ENCODE data around the gene PSMD14.

The PSMD14 gene

DNA sequence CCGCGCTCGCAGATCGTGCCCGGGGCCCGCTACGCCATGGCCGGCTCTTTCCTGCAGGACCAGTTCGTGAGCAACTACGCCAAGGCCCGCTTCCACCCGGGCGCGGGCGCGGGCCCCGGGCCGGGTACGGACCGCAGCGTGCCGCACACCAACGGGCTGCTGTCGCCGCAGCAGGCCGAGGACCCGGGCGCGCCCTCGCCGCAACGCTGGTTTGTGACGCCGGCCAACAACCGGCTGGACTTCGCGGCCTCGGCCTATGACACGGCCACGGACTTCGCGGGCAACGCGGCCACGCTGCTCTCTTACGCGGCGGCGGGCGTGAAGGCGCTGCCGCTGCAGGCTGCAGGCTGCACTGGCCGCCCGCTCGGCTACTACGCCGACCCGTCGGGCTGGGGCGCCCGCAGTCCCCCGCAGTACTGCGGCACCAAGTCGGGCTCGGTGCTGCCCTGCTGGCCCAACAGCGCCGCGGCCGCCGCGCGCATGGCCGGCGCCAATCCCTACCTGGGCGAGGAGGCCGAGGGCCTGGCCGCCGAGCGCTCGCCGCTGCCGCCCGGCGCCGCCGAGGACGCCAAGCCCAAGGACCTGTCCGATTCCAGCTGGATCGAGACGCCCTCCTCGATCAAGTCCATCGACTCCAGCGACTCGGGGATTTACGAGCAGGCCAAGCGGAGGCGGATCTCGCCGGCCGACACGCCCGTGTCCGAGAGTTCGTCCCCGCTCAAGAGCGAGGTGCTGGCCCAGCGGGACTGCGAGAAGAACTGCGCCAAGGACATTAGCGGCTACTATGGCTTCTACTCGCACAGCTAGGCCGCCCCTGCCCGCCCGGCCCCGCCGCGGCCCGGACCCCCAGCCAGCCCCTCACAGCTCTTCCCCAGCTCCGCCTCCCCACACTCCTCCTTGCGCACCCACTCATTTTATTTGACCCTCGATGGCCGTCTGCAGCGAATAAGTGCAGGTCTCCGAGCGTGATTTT lies 115.5 kb downstream of the PSMD14 start:
- Histone ChIP-seq H3K79me2 (ENCODE audit: insufficient read depth, low read depth) (no peaks in the 10 kb centered on the region), H2AFZ (ENCODE audit: low read depth) (no peak overlapping the region), H4K20me1 (ENCODE audit: insufficient read depth) (no peaks in the 10 kb centered on the region), H3K4me3 (IDR thresholded peaks at IDR 0.05; ENCODE audit: insufficient read depth, low read depth, low read length) (no peak overlapping the region), H3K4me1 (ENCODE audit: low read depth, poor library complexity, severe bottlenecking) (no peaks in the 10 kb centered on the region), H3K9ac (no peak overlapping the region), H3K4me2 (no peak overlapping the region), H3K36me3 (ENCODE audit: insufficient read depth) (no peaks in the 10 kb centered on the region), H3K27me3 (ENCODE audit: insufficient read depth, low read depth) (no peaks in the 10 kb centered on the region), H3K27ac (no peak overlapping the region)
- TF ChIP-seq, protein P1, sequence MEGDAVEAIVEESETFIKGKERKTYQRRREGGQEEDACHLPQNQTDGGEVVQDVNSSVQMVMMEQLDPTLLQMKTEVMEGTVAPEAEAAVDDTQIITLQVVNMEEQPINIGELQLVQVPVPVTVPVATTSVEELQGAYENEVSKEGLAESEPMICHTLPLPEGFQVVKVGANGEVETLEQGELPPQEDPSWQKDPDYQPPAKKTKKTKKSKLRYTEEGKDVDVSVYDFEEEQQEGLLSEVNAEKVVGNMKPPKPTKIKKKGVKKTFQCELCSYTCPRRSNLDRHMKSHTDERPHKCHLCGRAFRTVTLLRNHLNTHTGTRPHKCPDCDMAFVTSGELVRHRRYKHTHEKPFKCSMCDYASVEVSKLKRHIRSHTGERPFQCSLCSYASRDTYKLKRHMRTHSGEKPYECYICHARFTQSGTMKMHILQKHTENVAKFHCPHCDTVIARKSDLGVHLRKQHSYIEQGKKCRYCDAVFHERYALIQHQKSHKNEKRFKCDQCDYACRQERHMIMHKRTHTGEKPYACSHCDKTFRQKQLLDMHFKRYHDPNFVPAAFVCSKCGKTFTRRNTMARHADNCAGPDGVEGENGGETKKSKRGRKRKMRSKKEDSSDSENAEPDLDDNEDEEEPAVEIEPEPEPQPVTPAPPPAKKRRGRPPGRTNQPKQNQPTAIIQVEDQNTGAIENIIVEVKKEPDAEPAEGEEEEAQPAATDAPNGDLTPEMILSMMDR (conservative IDR thresholded peaks at IDR 0.05; ENCODE audit: low read depth, low read length) = no peak

DNA sequence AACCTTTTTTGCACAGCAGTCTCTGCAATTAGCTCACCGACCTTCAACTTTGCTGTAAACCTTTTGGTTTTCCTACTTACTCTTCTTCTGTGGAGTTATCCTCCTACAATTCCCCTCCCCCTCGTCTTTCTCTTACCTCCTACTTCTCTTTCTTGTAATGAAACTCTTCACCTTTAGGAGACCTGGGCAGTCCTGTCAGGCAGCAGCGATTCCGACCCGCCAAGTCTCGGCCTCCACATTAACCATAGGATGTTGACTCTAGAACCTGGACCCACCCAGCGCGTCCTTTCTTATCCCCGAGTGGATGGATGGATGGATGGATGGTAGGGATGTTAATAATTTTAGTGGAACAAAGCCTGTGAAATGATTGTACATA lies 116.2 kb downstream of the PSMD14 start:
- H4K20me1 ChIP-seq (ENCODE audit: insufficient read depth) = no peaks in the 10 kb centered on the region
- no peak overlapping the region for H3K9ac ChIP-seq
- H3K27ac ChIP-seq = no peak overlapping the region
- H3K36me3 ChIP-seq (ENCODE audit: insufficient read depth) = no peaks in the 10 kb centered on the region
- H3K4me2 ChIP-seq = no peak overlapping the region
- H3K27me3 ChIP-seq (ENCODE audit: insufficient read depth, low read depth) = no peaks in the 10 kb centered on the region
- TF ChIP-seq, protein P1 (conservative IDR thresholded peaks at IDR 0.05; ENCODE audit: low read depth, low read length) = no peak
- no peaks in the 10 kb centered on the region for H3K4me1 ChIP-seq (ENCODE audit: low read depth, poor library complexity, severe bottlenecking)
- H3K4me3 ChIP-seq (IDR thresholded peaks at IDR 0.05; ENCODE audit: insufficient read depth, low read depth, low read length) = no peak overlapping the region
- no peaks in the 10 kb centered on the region for H3K79me2 ChIP-seq (ENCODE audit: insufficient read depth, low read depth)
- no peak overlapping the region for H2AFZ ChIP-seq (ENCODE audit: low read depth)

DNA sequence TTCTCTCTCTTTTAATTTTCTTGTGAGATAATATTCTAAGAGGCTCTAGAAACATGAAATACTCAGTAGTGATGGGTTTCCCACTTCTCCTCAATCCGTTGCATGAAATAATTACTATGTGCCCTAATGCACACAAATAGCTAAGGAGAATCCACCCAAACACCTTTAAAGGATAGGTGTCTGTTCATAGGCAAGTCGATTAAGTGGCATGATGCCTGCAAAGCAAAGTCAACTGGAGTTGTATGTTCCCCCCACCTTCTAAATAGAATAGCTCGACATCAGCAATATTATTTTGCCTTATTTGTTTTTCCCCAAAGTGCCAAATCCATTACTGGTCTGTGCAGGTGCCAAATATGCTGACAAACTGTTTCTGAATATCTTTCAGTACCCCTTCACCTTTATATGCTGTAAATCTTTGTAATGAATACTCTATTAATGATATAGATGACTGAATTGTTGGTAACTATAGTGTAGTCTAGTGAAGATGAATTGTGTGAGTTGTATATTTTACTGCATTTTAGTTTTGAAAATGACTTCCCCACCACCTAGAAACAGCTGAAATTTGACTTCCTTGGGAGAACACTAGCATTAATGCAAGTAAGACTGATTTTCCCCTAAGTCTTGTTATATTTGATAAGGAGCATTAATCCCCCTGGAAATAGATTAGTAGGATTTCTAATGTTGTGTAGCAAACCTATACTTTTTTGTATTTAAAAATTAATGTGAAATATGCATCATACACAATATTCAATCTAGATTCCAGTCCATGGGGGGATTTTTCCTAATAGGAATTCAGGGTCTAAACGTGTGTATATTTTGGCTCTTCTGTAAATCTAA lies 116.9 kb downstream of the PSMD14 start:
- Histone ChIP-seq H2AFZ (ENCODE audit: low read depth) (no peak overlapping the region), H3K27ac (no peak overlapping the region), H3K4me3 (IDR thresholded peaks at IDR 0.05; ENCODE audit: insufficient read depth, low read depth, low read length) (no peak overlapping the region), H3K4me1 (ENCODE audit: low read depth, poor library complexity, severe bottlenecking) (no peaks in the 10 kb centered on the region), H3K27me3 (ENCODE audit: insufficient read depth, low read depth) (no peaks in the 10 kb centered on the region), H3K4me2 (no peak overlapping the region), H3K79me2 (ENCODE audit: insufficient read depth, low read depth) (no peaks in the 10 kb centered on the region), H3K36me3 (ENCODE audit: insufficient read depth) (no peaks in the 10 kb centered on the region), H3K9ac (no peak overlapping the region), H4K20me1 (ENCODE audit: insufficient read depth) (no peaks in the 10 kb centered on the region)
- TF ChIP-seq, protein P1 (conservative IDR thresholded peaks at IDR 0.05; ENCODE audit: low read depth, low read length) = no peak

DNA sequence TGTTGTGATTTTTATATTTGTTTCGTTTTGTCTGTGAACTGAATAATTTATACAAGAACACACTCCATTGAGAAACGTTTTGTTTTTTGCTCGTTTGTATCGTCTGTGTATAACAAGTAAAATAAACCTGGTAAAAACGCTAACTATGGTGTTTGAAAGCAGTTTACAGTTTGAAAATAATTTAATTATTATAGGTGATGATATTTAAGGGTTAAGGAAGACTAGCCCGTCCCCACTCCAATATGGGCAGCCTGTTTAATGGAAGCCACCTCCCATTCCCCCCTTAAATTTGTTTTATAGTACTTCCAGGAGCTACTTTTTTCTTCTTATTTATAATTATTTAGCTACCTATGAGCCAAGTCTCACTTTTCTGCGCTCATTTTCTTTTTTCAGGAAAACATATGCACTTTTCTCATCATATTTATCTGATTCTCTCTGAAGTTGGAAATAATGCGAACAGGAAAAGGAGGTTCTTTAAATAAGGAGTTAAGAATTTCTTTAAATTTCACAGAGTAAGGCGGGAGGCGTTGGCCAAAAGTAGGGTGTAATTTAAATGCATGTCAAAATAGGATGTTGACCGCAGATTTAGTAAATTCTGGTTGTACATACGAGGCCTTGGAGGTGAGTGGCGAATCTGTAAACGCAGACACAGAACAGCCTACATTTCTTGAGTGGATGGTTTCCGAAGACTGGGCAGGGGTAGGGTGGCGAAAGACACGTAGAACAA lies 117.7 kb downstream of the PSMD14 start:
- Histone ChIP-seq H3K4me3 (IDR thresholded peaks at IDR 0.05; ENCODE audit: insufficient read depth, low read depth, low read length) (no peak overlapping the region), H3K79me2 (ENCODE audit: insufficient read depth, low read depth) (no peaks in the 10 kb centered on the region), H3K9ac (no peak overlapping the region), H3K4me2 (no peak overlapping the region), H2AFZ (ENCODE audit: low read depth) (no peak overlapping the region), H4K20me1 (ENCODE audit: insufficient read depth) (no peaks in the 10 kb centered on the region), H3K27me3 (ENCODE audit: insufficient read depth, low read depth) (no peaks in the 10 kb centered on the region), H3K27ac (no peak overlapping the region), H3K4me1 (ENCODE audit: low read depth, poor library complexity, severe bottlenecking) (no peaks in the 10 kb centered on the region), H3K36me3 (ENCODE audit: insufficient read depth) (no peaks in the 10 kb centered on the region)
- TF ChIP-seq, protein P1 (conservative IDR thresholded peaks at IDR 0.05; ENCODE audit: low read depth, low read length) = no peak
